Activated CD4-positive, alpha-beta T cell treated with anti-CD3 and anti-CD28 coated beads, Interleukin-2, amount 10 ng/mL, durations not matched to agents 24 days and 14 days (primary cell): ENCODE results near the gene WDR37. TPM values are rescaled to one million over a fixed set of nuclear protein-coding genes. Genes with fewer than 3 reads are reported as not detected.

Experiments used
- DNase-seq: peaks from one replicate; pipeline ENCODE4 v3.0.0; 2022
- H3K27ac Mint-ChIP-seq: one replicate; pipeline ENCODE4 v1.8.0; 2022; ENCODE audit warnings: mild to moderate bottlenecking, mixed read lengths
- H3K27me3 Mint-ChIP-seq: one replicate; pipeline ENCODE4 v1.8.0; 2022; ENCODE audit warnings: mixed read lengths
- H3K36me3 Mint-ChIP-seq: one replicate; pipeline ENCODE4 v1.8.0; 2022; ENCODE audit warnings: low read depth, mild to moderate bottlenecking, mixed read lengths
- H3K4me1 Mint-ChIP-seq: one replicate; pipeline ENCODE4 v1.8.0; 2021; ENCODE audit warnings: mixed read lengths
- H3K4me3 Mint-ChIP-seq: one replicate; pipeline ENCODE4 v1.8.0; 2022; ENCODE audit warnings: mild to moderate bottlenecking, moderate library complexity, mixed read lengths
- H3K9me3 Mint-ChIP-seq: one replicate; pipeline ENCODE4 v1.8.0; 2021; ENCODE audit warnings: mixed read lengths
- intact Hi-C: fragments of 100-400 bp; cut with micrococcal nuclease; formaldehyde crosslinking; loops from one replicate; pipeline ENCODE4 v1.15.1; 2023
- total RNA-seq: library from RNA; stranded (reverse); gene quantifications from 2 replicates; pipeline ENCODE4 v1.2.3, GENCODE V29; 2022

The WDR37 gene
- total RNA-seq, 1 donor from 2014 or later: 17.4 TPM

DNA sequence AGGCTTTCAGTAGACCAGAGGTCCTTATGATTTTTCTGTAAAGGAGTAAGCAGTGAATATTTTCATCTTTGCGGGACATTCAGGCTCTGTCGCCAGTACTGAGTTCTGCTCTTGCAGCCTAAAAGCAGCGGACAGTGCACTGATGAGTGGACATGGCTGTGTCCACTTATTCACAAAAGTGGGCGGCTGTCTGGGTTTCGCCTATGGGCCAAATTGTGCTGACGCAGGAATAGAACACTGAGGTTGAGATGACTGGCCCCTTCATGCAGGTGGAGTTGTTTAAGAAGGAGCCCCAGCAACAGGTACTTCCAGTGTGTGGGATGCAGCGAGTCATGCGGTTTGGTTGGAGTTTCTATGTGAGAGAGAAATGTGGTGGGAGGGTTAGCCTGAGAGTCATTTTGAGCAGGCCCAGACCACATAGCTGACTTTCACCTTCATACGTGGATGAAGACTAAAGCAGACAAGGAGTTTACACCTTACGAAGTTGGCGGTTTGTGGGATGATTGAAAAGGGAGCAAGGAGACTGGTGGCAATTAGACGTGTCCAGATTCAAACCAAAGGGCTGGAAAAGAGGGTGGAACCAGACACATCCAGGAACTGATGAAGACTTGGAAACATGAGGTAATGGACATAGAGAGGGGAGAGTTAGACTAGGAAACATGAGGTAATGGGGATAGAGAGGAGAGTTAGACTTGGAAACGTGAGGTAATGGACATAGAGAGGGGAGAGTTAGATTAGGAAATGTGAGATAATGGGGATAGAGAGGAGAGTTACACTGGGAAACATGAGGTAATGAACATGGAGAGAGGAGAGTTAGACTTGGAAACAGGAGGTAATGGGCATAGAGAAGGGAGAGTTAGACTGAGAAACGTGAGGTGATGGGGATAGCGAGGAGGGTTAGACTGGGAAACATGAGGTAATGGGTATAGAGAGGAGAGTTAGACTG is 38.2 kb downstream of the WDR37 start:
- no peaks in the 10 kb centered on the region for H3K27me3 Mint-ChIP-seq
- no peaks in the 10 kb centered on the region for H3K9me3 Mint-ChIP-seq
- peak; percentile 73 for DNase-seq
- H3K4me1 Mint-ChIP-seq: peaks cover 15% of the 10 kb centered on the region
- peaks cover 34% of the 10 kb centered on the region for H3K36me3 Mint-ChIP-seq
- no peak overlapping the region for H3K27ac Mint-ChIP-seq
- intact Hi-C loops: loop anchor here (1.0 to 2.0 kb wide), 3 partner anchors 8 to 46 kb away; partner anchors contain the start of gene IDI1
- H3K4me3 Mint-ChIP-seq: no peak overlapping the region

DNA sequence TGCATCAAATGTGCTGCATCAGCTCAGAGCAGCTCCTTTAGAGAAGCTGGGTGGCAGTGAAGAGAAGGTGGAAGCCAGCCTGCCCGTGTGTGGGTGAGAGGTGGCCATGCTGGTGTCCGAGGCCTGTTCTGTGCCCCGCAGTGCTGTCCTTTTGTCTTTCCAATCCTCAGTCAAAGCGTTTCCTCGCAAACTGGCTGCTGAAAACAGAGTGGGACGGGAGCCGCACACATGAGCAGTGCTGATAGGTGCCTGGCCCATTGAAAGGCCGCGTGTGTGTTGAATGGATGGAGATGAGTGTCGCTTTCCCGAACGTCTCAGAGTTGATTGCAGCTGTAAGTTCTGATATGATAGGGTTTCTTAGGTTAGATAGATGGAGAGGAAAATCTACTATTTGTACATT is 39.3 kb downstream of the WDR37 start:
- intact Hi-C loops: loop anchor here (2.0 kb wide), 2 partner anchors 15 to 47 kb away; partner anchors contain the start of gene IDI1
- no peak for DNase-seq
- H3K27me3 Mint-ChIP-seq: no peaks in the 10 kb centered on the region
- peaks cover 22% of the 10 kb centered on the region for H3K4me1 Mint-ChIP-seq
- no peak overlapping the region for H3K4me3 Mint-ChIP-seq
- no peak overlapping the region for H3K27ac Mint-ChIP-seq
- no peaks in the 10 kb centered on the region for H3K9me3 Mint-ChIP-seq
- H3K36me3 Mint-ChIP-seq: peaks cover 35% of the 10 kb centered on the region

DNA sequence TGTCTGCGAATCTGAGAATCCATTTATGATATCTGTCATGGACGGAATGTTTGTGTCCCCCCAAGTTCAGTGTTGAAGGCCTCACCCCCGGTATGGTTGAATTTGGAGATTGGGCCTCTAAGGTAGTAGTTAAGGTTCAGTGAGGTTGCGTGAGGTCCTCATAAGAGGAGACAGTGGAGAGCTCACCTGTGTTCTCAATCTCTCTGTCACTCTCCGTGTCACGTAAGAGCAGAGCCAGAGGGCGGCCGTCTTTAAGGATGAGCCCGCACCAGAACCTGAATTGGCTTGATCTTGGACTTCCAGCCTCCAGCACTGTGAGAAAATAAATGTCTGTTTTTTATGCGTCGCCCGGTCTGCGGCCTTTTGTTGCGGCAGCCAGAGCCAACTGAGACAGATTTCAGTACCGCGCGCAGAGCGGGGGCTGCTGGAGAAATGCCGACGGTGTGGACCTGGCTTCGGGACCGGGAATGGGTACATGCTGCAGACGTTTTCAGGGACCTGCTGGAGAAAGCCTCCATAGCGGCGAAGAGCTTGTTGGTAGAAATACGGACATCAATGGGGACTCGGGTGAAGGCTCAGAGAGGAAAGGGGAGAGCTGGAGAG is 40.2 kb downstream of the WDR37 start:
- intact Hi-C loops: no loop called here
- Mint-ChIP-seq H3K36me3 (peaks cover 37% of the 10 kb centered on the region), H3K9me3 (no peaks in the 10 kb centered on the region), H3K4me3 (no peak overlapping the region), H3K27ac (no peak overlapping the region), H3K27me3 (no peaks in the 10 kb centered on the region), H3K4me1 (peaks cover 29% of the 10 kb centered on the region)
- no peak for DNase-seq

DNA sequence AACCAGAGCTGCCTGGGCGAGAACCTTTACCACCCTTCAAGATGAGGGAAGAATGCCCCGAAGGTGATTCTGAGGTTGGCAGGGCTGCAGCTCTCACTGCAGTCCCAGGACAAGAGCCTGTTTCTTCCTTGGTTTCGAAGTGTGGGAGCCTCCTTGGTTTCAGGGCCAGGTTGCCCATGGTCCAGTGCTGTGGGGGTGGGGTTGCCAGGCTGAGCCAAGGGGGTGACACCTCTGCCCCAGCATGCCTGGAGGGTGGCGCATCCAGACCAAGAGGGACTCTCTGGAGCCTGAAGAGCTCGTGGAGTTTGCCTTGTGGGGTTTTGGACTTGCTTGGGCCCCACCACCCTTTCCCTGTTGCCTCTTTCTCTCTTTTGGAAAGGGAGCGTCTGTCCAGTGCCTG is 41.3 kb downstream of the WDR37 start:
- Mint-ChIP-seq H3K4me3 (no peak overlapping the region), H3K27ac (no peak overlapping the region), H3K4me1 (peaks cover 38% of the 10 kb centered on the region), H3K36me3 (peaks cover 43% of the 10 kb centered on the region), H3K27me3 (no peaks in the 10 kb centered on the region), H3K9me3 (no peaks in the 10 kb centered on the region)
- intact Hi-C loops: no loop called here
- DNase-seq: no peak

DNA sequence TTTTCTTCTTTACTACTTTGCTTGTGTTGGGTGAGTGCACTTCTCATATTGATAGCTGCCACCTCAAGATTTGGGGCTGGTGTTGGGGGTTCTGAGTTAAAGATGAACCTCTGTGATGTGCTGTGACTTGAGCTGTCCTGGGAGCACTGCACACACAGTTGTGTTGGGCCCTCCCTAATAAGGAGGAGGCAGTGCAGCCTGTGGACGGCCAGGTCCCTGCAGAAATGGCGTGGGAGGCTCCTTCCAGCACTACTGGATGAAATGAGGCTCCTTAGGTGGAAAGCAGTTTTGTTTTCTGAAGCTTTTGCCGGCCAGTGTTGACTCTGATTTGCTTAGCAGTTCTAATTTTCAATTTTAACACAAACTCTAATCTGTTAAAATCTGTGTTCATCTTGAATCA is 44.0 kb downstream of the WDR37 start:
- peaks cover 37% of the 10 kb centered on the region for H3K4me1 Mint-ChIP-seq
- H3K27me3 Mint-ChIP-seq: no peaks in the 10 kb centered on the region
- no peaks in the 10 kb centered on the region for H3K9me3 Mint-ChIP-seq
- H3K27ac Mint-ChIP-seq: no peak overlapping the region
- H3K36me3 Mint-ChIP-seq: peaks cover 57% of the 10 kb centered on the region
- no peak overlapping the region for H3K4me3 Mint-ChIP-seq
- intact Hi-C loops: no loop called here
- no peak for DNase-seq

DNA sequence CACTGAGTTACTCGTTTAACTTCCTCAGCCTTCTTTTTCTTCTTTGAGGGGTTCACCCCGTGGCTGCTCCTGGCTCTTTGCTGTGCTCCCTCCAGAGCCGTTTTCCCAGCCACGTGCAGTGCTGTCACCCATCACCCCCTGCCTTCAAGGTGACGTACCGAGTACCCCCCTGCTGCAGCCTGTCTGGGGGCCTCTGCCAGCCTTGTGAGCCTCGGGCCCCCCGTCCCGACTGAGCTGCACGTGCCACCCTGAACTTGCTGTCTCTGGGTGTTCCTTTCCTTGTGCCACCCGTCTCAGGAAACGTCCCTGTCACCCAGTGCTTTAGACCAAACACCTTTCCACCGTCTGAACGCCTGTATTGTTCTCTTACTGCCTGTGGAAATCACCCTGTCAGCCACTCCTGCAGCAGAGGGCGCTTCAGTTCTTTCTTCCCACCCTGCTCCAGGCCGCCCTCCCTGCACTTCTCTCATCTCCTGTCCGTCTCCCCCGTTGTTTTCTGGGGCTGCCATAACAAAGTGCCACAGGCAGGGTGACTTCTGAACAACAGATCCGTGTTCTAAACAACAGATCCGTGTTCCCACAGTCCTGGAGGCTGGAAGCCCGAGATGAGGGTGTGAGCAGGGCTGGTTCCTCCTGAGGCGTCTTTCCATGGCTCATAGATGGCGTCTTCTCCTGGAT is 44.6 kb downstream of the WDR37 start:
- no peak for DNase-seq
- peaks cover 62% of the 10 kb centered on the region for H3K36me3 Mint-ChIP-seq
- H3K4me1 Mint-ChIP-seq: peaks cover 37% of the 10 kb centered on the region
- H3K4me3 Mint-ChIP-seq: no peak overlapping the region
- H3K9me3 Mint-ChIP-seq: no peaks in the 10 kb centered on the region
- intact Hi-C loops: no loop called here
- no peaks in the 10 kb centered on the region for H3K27me3 Mint-ChIP-seq
- H3K27ac Mint-ChIP-seq: peak overlapping the region; percentile 32

DNA sequence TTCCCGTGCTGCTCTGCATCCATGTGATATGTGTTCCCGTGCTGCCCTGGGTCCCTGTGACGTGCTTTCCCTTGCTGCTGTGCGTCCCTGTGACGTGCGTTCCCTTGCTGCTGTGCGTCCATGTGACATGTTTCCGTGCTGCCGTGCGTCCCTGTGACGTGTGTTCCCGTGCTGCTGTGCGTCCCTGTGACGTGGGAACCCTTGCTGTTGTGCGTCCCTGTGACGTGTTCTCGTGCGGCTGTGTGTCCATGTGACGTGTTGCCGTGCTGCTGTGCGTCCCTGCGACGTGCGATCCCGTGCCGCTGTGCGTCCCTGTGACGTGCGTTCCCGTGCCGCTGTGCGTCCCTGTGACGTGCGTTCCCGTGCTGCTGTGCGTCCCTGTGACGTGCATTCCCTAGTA is 45.8 kb downstream of the WDR37 start:
- H3K9me3 Mint-ChIP-seq: no peaks in the 10 kb centered on the region
- peak overlapping the region; percentile 80 for H3K27ac Mint-ChIP-seq
- peaks cover 73% of the 10 kb centered on the region for H3K36me3 Mint-ChIP-seq
- intact Hi-C loops: loop anchor here (1.0 kb wide), 1 partner anchor 8 kb away; no protein-coding TSS in a partner anchor
- H3K4me1 Mint-ChIP-seq: peaks cover 37% of the 10 kb centered on the region
- H3K4me3 Mint-ChIP-seq: peak overlapping the region; percentile 19
- no peak for DNase-seq
- no peaks in the 10 kb centered on the region for H3K27me3 Mint-ChIP-seq

DNA sequence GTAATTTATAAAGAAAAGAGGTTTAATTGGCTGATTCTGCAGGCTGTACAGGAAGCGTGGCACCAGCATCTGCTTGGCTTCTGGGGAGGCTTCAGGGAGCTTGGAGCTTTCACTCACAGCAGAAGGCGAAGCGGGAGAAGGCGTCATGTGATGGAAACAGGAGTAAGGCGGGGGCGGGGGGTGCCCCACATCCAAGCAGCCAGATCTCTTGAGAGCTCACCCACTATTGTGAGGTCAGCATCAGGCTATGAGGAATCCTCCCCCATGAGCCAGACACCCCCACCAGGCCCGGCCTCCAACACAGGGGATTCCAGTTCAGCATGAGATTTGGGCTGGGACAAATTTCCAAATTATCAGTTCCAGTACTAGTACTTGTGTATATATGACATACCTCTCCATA is 46.2 kb downstream of the WDR37 start:
- no peak for DNase-seq
- H3K27me3 Mint-ChIP-seq: no peaks in the 10 kb centered on the region
- H3K4me3 Mint-ChIP-seq: peak overlapping the region; percentile 27
- H3K36me3 Mint-ChIP-seq: peaks cover 74% of the 10 kb centered on the region
- intact Hi-C loops: loop anchor here (1.0 kb wide), 1 partner anchor 8 kb away; no protein-coding TSS in a partner anchor
- peak overlapping the region; percentile 80 for H3K27ac Mint-ChIP-seq
- H3K9me3 Mint-ChIP-seq: no peaks in the 10 kb centered on the region
- H3K4me1 Mint-ChIP-seq: peaks cover 37% of the 10 kb centered on the region

DNA sequence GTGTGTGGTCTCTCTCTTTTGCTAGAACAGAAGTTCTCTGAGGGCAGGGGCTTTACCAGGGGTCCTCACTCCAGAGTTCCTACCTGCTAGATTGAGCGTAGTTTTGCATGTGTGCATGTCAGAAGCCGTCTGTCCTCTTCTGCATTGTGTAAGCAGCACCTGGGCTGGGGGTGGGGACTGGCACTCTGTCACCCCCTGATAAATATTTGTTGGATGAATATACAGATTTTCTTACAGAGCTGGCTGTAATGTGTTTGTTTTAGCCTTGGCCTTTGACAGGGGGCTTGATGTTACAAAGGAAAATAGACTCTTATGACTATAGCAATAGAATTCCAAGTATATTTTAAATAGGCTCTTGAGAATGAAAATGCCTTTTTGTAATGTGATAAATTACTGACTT is 46.6 kb downstream of the WDR37 start:
- no peaks in the 10 kb centered on the region for H3K27me3 Mint-ChIP-seq
- DNase-seq: no peak
- H3K4me3 Mint-ChIP-seq: peak overlapping the region; percentile 27
- H3K36me3 Mint-ChIP-seq: peaks cover 78% of the 10 kb centered on the region
- H3K27ac Mint-ChIP-seq: peak overlapping the region; percentile 80
- no peaks in the 10 kb centered on the region for H3K9me3 Mint-ChIP-seq
- H3K4me1 Mint-ChIP-seq: peaks cover 40% of the 10 kb centered on the region
- intact Hi-C loops: loop anchor here (1.0 kb wide), 1 partner anchor 9 kb away; no protein-coding TSS in a partner anchor

DNA sequence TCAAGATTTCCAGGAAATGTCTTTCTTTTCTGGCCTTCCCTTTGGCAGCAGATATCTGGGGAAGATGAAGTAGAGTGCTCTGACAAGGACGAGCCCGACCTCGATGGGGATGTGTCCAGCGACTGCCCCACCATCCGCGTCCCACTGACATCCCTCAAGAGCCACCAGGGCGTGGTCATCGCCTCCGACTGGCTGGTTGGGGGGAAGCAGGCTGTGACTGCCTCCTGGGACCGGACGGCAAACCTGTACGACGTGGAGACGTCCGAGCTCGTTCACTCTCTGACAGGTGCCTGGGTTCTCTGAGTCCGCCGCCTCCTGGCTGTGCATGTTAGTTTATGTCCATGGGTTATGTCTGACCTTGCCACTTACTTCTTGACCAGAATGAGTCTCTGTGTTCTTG is 47.4 kb downstream of the WDR37 start:
- H3K4me1 Mint-ChIP-seq: peaks cover 42% of the 10 kb centered on the region
- intact Hi-C loops: no loop called here
- H3K9me3 Mint-ChIP-seq: no peaks in the 10 kb centered on the region
- H3K4me3 Mint-ChIP-seq: no peak overlapping the region
- H3K27me3 Mint-ChIP-seq: no peaks in the 10 kb centered on the region
- H3K27ac Mint-ChIP-seq: no peak overlapping the region
- H3K36me3 Mint-ChIP-seq: peaks cover 81% of the 10 kb centered on the region
- DNase-seq: no peak

DNA sequence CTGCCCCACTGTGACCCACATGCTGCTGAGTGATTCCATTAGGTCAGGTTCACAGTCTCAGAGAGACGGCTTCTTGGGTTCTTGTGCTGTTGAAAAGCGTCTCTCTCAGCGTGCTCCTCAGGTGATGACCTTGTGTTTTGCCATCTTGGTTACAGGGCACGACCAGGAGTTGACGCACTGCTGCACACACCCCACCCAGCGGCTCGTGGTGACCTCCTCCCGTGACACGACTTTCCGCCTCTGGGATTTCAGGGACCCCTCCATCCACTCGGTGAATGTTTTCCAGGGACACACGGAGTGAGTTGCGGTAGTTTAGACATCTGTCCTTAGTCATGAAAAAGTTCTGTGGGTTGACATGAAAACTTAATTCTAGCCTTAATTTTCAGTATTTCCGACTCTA is 48.8 kb downstream of the WDR37 start:
- Mint-ChIP-seq H3K4me1 (peaks cover 41% of the 10 kb centered on the region), H3K36me3 (peaks cover 78% of the 10 kb centered on the region), H3K27me3 (no peaks in the 10 kb centered on the region), H3K4me3 (no peak overlapping the region), H3K27ac (no peak overlapping the region), H3K9me3 (no peaks in the 10 kb centered on the region)
- DNase-seq: no peak
- intact Hi-C loops: no loop called here

DNA sequence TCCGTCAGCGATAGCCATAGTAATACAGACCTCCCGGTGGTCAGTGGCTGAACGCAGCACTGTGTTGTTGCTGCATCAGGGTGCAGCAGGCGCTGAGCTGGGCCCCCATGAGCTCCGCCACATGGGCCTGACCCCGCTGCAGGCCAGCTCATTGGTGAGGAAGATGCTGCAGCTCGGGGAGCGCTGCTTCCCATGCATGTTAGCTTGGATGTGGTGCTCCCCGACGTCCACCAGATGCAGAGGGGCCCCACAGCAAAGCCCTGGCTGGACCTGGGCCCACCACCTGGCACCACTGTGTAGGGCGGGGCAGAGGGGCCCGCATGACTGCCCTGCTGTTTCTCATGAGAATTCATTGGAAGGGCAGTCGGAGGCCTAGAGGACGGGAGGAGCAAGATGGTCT is 50.8 kb downstream of the WDR37 start:
- Mint-ChIP-seq H3K9me3 (no peaks in the 10 kb centered on the region), H3K36me3 (peaks cover 78% of the 10 kb centered on the region), H3K27ac (no peak overlapping the region), H3K4me3 (no peak overlapping the region), H3K4me1 (peaks cover 44% of the 10 kb centered on the region), H3K27me3 (no peaks in the 10 kb centered on the region)
- no peak for DNase-seq
- intact Hi-C loops: no loop called here

DNA sequence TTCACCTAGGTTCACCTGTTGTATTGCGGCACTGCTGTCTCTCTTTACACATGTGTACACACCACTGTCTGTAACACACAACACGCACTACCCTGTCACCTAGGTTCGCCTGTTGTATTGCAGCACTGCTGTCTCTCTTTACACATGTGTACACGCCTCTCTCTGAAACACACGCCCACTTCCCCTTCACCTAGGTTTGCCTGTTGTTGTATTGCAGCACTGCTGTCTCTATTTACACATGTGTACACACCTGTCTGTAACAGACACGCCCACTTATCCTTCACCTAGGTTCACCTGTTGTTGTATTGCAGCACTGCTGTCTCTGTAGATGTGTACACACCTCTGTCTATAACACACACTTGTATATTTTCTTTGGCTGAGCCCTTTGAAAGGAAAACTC is 51.5 kb downstream of the WDR37 start:
- intact Hi-C loops: no loop called here
- Mint-ChIP-seq H3K27me3 (no peaks in the 10 kb centered on the region), H3K27ac (no peak overlapping the region), H3K36me3 (peaks cover 79% of the 10 kb centered on the region), H3K4me3 (no peak overlapping the region), H3K9me3 (no peaks in the 10 kb centered on the region), H3K4me1 (peaks cover 42% of the 10 kb centered on the region)
- no peak for DNase-seq
